Erythroblast (primary cell): Measurements from ENCODE around the gene PTMS.

ENCODE experiments used
- GATA1 ChIP-seq: IDR thresholded peaks from 2 replicates; pipeline ENCODE4 v1.6.1; 2011; ENCODE audit warnings: low read depth, mild to moderate bottlenecking, control low read depth, low read length, moderate library complexity
- POLR2A ChIP-seq: IDR thresholded peaks from 2 replicates; pipeline ENCODE4 v1.6.1; 2011; ENCODE audit warnings: mild to moderate bottlenecking, low read length

DNA sequence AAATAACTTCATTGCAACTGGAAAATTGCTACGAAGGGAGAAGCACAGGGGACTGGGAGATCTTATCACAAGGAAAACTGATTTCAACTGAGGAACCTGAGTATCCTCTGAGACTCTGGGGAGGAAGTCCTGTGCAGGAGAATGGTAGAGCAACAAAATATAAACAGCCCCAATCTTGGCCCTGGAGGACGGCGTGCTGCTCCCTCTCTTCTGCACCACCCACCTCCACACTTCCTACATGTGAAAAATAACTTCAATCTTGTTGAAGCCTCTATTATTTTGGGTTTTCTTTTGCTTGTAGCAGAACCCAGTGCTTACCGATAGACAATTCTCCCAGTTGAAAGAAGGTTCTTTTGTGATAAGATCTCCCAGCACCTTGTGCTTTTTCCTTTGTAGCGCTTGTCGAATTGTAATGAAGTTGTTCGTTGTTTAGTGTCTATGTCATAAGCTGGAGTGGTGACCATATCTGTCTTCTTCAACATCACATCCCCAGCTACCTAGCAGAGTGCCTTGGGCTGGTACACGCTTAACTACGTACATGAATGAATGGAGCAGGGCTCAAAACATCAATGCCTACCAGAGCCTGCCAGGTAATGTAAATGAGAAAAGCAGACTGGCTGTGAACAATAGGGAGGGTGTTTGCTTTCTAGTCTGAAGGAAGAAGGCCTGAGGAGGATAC lies 20.4 kb downstream of the PTMS start:
- TF ChIP-seq POLR2A (no peak), GATA1 (no peak)
